GM21515 (cell line): Measurements from ENCODE around the gene UQCRC1.

Experiments used
- ATAC-seq: cut with Tn5 transposase; IDR thresholded peaks from one replicate; pipeline ENCODE4 v1.9.1; 2021; ENCODE audit not compliant: unreplicated experiment

The UQCRC1 gene

DNA sequence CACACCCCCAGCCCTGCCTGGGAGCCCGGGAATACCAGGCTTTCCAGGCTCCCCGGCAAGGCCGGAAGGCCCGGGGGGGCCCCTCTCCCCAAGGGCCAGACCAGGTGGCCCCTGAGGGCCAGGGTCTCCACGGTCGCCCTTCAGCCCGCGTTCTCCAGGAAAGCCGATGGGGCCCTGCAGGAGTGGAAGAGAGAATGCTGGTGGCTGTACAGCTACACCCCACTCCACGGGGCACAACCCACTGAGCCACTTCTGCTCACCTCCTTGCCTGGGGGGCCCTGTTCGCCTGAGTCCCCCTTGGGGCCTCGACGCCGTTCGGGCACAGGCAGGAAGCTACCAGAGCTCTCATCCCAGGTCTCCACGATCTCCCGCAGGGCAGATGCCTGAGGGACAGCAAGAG lies 34.1 kb downstream of the UQCRC1 start:
- ATAC-seq, result no peak

DNA sequence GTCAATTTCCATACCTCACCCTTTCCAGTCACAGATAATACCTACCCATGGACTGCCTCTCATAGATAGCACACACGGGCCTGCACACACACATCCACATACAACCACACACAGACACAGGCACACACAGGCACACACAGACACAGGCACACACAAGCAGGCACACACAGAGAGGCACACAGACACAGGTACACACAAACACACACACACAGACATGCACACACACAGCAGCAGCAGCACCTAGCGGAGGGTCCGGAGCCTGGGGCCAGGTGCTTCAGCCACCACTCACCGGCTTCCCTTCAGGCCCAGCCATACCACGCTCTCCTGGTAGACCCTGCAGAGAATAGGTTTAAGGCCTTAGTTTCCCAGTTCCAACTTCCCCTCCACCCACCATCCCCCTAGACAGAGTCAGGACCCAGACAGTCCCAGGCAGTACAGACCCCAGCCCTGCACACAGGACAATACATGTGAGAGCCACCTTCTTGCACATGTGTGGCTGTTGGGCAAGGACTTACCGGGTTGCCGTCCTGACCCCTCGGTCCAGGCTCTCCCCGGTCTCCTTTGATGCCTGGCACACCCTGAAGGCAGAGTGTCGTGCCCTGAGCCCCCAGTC lies 35.4 kb downstream of the UQCRC1 start:
- ATAC-seq, result no peak

DNA sequence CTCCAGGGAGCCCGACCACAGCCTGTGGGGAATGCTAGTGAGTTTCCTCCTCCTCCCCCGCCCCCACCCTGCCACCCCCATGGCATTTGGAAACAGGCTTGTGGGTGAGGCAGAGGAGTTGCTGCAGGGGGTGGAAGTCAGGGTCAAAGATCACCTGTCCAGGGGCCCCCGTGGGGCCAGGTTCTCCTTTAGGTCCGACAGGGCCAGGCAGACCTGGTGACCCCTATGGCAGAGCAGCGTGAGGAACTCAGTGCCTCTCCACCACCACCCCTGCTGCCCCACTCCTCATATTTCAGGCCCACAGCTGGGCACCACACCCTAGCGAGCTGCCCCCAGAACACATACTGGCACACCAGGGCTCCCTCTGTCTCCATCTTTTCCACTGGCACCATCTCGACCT lies 36.9 kb downstream of the UQCRC1 start:
- ATAC-seq, result no peak

DNA sequence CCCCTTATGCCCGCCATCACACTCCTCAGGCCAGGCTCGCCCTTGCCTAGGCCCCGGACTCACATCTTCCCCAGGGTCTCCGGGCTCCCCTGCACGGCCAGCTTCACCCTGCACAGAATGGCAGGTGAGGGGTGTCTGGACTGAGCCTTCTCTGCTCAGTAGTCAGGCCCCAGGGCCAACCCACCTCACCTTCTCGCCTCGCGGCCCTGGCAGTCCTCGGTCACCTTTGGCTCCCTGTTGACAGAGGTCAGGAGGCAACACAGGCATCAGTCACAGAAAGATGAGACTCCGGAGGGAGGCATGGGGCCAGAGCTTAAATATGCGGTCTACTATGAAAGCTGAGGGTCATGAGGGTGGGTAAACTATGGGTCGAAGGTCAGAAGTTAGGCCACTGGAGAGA lies 37.5 kb downstream of the UQCRC1 start:
- ATAC-seq, result no peak

DNA sequence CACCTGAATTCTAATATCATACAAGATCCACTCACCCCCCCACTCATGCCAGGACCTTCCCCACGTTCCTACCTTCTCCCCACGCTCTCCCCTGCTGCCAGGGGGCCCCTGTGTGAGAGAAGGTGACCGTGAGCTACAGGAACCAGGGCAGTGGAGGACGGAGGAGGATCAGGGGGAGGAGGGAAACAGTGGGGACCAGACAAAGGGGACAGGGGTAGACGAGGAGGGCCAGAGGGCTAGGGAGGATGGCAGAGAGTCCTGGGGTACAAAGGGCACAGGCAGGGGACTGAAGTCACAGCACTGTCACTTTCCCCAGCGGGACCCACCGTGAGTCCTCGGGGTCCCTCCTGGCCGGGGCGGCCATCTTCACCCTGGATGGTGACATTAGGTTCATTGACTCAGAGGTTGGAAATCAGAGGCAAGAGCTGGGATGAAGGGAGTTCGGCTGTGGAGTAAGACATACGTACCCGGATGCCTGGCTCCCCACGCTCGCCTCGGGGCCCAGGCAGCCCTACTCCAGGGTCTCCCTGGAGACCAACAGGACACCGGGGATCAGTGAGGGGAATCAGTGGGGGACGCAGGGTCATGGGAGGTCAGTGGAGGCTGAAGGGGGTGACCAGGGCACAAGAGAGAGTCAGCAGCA lies 39.5 kb downstream of the UQCRC1 start:
- ATAC-seq, result no peak

DNA sequence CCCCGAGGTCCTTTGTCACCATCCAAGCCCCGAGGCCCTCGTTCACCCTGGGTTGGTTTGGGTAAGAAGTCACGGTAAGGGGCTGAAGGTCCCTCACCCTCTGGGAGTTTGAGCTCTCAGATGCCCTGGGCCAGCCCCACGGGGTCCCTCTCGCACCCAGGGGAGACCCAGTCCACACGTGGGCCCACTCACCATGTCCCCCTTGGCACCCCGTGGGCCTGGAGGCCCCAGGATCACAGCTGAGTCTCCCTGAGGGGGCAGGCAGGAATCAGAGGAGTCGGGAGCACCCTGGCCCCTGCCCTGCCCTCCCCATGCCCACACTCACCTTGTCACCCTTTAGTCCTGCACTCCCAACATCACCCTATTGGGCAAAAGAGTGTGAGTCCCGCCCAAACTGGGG lies 40.0 kb downstream of the UQCRC1 start:
- ATAC-seq, result no peak

DNA sequence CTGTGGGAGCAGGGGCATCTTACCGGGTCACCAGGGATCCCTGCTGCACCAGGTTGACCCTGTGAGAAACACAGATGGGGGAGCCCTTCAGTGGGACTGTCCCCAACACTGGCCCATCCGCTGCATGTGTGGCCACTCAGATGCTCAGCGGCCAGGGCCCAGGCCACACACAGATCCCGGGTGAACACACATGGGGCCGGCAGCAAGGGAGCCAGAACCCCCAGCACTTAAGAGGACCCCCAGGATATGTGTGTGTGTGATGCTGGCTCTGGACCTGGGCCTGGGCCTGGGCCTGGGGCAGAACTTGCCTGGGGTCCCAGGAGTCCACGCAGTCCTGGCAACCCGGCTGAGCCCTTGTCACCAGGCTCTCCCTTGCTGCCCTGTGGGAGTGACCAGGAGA lies 41.0 kb downstream of the UQCRC1 start:
- no peak for ATAC-seq

DNA sequence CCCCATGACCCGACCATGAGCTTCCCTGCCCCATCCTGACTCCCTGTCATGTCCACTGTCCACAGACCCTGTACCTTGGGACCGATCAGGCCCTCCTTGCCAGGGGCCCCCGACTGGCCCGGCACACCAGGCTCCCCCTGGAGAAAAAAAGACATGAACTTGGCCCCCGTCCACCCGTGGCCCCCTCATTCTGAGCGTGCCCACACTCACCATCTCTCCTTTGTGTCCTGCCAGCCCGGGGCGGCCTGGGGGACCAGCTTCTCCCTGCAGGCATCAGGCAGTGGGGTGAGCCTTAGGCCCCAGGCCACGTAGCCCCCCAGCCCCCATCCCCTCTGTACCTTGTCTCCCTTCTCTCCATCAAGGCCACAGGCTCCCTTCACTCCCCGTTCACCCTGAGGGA lies 41.9 kb downstream of the UQCRC1 start:
- ATAC-seq, result no peak

DNA sequence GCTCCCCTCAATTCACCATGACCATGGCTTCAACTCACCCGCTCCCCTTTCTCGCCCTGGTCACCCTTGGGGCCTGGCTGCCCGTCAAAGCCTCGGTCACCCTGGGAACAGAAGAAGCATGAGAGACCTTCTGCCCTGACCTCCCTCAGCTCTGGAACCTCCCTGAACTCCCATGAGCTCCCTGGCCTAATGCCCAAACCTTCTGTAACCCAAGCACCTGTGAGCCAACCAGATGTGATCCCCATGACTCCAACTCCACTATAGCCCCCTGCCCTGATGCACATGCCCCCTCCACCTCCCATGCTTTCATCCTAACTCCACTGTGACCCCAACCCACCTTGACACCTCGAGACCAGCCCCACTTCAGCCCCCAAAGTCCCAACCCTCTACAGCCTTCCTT lies 42.4 kb downstream of the UQCRC1 start:
- no peak for ATAC-seq

DNA sequence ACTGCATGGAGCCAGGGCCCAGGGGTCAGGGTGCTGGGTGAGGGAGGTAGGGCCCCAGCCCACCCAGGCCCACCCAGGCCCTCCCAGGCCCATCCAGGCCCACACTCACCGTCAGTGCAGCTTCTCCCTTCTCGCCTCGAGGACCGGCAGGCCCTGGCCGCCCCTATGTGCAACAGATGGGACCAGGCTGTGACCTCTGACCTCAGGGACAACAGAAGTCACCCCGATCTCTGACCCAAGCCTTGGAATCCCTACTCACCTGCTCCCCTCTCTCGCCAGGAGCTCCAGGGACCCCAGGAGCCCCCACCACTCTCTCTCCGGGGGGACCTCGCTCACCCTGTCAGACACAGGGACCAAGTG lies 43.1 kb downstream of the UQCRC1 start:
- ATAC-seq, result no peak

DNA sequence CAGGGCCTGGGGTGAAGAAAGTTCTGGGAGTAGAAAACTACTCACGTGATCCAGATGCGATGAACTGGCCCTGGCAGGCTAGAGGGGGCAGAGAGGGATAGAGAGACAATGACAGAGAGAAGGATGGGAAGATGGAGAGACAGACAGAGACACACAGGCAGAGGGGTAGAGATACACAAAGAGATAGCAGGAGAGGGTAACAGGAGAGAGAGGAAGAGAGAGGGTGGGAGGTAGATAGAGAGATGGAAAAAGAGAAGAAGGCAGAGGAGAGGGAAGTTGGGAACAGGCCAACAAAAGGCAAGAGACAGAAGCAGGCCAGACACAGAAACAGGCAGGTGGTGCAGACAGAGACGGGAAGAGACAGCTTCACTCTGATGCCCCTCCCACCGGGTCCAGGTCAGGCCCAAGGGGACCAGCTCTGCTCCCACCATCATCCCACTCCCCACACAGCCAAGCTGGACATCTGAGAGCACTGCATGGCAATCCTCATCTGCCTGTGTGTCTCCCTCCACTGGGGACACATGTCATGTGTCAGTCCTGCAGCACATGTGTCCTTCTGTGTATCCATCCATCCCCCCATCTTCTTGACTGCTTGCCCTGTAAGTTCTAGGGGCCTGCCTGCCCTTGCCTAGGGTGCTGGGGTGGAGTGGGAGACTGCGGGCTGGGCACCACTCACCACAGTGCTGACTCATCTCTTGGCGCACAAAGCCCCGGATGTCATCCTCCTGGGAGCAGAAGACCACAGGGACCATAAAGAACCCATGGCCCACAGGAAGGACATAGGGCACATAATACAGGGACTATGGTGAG lies 43.6 kb downstream of the UQCRC1 start:
- no peak for ATAC-seq

DNA sequence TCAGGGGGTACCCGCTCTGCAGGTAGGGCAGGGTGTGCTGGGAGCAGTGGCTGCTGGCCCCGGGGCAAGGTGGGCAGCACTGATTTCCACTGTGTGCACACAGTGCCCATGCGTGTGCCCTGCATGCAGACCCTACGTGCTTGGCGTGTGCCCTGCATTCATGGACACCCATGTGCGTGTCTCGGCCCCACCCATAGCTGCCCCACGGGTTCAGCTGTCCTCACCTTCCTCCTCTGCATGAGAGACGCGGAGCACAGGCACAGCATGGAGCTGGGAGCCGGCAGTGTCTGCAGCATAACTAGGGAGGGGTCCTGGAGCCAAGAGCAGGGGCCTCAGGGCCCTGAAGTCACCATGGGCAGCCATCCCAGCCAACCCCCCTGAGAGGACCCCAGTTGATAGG lies 44.3 kb downstream of the UQCRC1 start:
- no peak for ATAC-seq

DNA sequence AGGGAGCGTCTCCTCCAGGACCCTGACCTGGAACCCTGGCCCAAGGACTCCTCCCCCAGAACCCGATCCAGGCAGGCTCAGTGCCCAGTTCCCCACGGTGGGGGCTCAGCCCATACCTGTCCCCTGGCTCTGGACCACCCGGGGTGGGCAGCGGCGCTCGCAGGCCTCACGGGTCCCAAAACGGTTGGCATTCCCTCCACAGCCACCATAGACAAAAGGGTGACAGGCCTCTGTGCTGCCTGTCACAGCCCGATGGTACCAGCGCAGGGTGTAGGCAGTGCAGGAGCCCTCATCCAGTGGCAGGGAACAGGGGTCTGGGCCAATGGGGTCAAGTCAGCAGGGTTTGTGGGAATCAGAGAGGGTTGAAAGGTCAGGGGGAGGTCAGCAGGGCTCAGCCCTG lies 44.8 kb downstream of the UQCRC1 start:
- ATAC-seq, result no peak

DNA sequence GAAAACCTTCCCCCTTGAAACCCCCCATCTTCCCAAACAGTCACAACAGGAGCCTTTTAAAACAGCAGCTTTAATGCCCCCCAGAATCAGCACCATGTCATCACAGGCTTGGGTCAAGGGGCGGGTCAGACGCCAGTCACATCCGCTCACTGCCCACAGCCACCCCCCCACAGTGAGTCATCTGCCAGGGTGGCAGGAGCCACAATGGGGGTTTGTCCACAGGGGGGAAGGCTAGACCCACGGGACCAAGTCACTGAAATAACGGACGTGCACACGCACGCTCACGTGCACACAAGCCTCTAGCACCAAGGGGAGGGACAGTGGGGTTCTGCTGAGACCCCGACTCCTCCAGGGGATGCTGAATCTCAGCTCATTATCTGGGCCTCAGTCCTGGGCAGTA lies 45.4 kb downstream of the UQCRC1 start:
- ATAC-seq, result no peak

DNA sequence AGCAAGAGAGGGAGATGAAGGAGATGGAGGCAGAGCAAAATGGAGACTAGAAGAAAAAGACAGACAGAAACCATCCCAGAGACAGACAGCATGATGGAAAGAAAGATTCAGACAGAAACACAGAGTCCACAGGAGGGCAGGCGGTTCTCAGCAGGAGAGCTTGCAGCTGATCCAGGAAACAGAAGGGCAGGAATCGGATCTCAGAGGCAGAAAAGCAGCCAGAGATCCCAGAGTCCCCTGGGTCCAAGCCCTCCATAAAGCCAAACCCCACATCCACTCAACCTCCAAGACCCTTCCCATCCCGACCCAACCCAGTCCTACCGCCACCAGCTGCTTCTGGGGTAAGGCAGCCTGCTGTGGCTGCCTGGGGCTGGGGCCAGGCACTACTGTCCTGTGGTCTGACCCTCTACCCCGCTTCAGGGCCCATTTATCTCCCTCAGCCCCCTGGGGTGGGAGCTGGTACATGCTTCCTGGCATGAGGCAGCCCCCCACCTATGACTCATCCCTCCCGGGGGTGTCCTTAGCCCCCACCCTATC lies 46.0 kb downstream of the UQCRC1 start, which contains the start of gene UCN2:
Gene UCN2 (minus strand): TSS at position 400 of the 537 bp plus-strand sequence. CDS start 657 bp downstream, outside the sequence.
- ATAC-seq, result no peak

DNA sequence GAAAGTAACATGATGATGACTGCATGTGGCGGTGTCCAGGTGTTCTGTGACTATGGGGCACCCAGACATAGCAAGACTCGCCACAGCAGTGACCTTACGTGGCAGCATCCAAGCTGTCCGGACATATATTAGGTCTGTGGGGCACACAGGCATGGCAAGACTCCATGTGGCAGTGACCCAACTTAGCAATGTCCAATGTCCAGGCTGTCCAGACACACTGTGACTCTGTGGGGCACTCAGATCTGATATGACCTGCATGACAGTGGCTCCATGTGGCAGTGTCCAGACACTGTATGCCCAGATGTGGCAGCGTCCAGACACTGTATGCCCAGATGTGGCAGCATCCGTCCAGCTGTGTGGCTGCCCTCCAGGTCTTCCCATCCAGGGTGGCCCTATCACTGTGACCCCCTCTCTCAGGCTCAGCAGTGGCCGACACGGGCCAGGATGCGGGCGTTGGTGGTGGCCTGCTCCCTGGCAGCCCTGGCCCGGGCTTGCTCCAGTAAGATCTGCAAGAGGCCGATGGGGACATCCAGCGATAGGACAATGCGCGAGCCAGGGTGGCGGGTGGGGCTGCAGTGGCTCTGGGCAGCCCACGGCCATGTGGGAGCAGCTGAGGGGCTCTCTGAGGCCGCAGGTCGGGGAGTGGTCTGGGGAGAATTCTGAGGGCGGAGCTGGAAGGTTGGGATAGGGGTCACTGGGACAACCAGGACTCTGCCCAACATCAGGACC lies 46.9 kb downstream of the UQCRC1 start:
- ATAC-seq, result no peak

DNA sequence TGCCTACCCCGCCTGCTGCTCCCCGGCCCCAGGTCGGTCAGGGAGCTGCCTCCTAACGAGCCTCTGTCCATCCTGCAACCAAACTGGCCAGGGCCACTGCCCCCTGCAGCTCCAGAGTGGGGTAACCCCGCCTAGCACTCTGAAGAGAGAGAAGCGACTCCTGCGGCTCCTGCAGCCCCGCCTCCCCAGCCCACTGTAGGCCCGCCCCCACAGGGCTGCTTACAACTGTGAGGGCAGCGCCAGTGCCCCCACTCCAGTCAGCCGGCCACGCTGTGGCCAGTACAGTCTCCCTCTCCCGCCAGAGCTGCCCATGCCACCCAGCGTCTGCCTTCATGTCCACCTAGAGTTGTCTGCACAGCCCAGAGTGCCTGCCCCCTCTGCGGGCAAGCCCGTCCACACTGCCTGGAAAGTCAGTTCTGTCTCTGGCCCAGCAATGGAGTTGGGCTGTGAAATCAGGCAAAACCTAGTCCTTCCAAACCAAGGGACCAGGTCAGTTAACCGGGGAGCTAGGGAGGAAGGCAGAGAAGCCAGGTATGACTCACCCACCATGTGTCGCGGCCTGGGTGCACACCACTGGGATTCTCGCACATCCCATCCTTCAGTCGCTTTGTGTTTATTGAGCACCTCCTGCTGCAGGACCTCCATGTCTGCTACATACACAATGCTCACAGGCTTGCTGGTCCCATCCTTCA lies 48.3 kb downstream of the UQCRC1 start:
- ATAC-seq, result no peak

DNA sequence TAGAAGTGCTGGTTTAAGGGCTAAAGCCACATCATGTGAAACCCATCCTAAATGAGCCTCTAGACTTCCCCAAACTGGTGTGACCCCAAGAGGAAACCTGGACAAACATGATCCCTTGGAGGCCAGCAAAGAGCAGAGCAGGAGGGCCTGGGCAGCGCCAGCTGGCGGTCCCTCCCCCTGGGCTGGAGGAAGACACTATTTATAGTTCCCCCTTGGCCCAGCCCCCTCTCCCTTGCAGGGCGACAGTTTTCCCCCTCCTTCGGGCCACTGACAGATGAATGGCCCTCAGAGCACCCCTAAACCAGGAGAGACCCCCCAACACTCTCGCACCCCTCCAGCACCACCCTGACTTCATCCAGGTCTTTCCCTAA lies 48.8 kb downstream of the UQCRC1 start:
- no peak for ATAC-seq

DNA sequence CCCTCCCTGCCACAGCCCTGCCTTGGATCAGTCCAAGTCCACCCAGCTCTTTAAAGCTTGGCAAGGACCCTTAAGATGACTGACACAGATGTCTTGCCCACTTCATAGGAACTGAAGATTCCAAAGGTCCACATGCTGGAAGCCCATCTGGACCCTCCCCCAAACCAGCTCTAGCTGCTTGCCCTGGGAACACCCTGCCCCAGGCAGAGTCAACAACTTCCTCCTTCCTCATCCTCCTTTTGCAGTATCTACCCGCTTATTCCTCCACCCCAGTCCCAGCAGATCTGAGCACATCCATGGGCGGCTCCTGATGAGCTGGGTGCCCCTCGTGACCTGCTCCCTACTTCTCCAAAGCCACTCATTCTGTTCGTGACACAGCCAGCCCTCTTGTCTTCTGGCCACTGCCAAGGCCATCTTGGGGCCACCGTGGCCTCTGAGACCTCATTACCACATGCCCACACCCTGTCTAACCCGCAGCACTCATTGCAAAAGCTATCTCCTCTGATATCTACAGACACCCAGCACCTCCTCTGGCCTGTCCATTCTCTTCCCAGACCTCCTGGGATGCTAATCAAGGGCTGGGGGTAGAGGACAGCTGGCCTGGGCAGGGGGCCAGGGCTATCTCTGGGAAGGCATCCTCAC lies 50.8 kb downstream of the UQCRC1 start:
- no peak for ATAC-seq
